Testis (tissue), 2 donors: ENCODE measurements around the gene ZNF397.

Experiments used
- CTCF ChIP-seq, 3 experiments: fragments of 450-650 bp in 2 of 3; fragments of 200-600 bp in 1 of 3; sonication (generic) in 1 of 3; IDR thresholded peaks; one replicate each; pipeline ENCODE4 v1.5.1; 2016 to 2019; ENCODE audit warnings: antibody characterized with exemption in 3 of 3, mild to moderate bottlenecking in 2 of 3, moderate library complexity in 1 of 3
- POLR2A ChIP-seq: fragments of 450-650 bp; IDR thresholded peaks from one replicate; pipeline ENCODE4 v1.6.1; 2017; ENCODE audit warnings: antibody characterized with exemption, mild to moderate bottlenecking, moderate library complexity

- TF ChIP-seq CTCF (IDR thresholded peaks at IDR 0.05) (no peak), POLR2A (no peak)
These were observed 37.3 kb downstream of the ZNF397 start for GRCh38 chr18:35278085-35278484.
